Measurements from ENCODE around the gene SIRT2.

DNA sequence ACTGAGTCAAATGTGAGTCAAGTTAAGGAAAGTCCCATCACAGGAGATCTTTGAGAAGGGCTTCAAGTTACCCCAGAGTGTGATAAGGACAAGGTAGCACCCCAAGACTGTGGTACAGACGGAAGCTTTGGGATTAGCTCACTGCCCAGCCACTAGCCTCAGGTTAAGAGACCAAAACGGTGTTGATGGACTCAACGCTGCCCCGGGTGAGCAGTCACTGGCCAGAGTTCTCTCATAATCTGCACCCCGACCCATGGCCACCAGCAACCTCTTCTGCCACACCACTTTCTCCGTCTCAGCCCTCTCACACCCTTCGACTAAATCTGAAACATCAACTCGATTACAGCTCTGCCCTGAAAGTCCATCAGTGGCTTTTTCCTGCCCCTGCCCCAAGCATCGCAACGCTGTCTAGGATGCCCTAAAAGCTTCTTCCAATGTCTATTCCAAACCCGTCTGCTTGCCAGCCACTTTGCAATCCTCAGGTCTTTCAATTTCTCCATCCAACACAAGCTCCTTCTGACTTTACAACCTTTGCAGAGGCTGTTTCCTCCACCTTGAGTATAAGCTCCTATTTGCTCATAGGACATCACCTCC, 55.2 kb downstream of the SIRT2 start:
- no peak for TF ChIP-seq CTCF (optimal IDR thresholded peaks at IDR 0.05 in 1 of 3, IDR thresholded peaks at IDR 0.05 in 1 of 3, conservative IDR thresholded peaks at IDR 0.05 in 1 of 3; ENCODE audit: extremely low read depth in 1 of 3, insufficient read depth in 2 of 3, low read length in 3 of 3)
- TF ChIP-seq EZH2 (IDR thresholded peaks at IDR 0.05; ENCODE audit: low read length) = no peak
